Hepatocyte (in vitro differentiated cells): ENCODE results near the gene VASP.

Experiments used
- EZH2 ChIP-seq: fragments of 200-600 bp; sonication (generic); IDR thresholded peaks from 2 replicates; pipeline ENCODE4 v1.6.1; 2016; ENCODE audit warnings: antibody characterized with exemption, mild to moderate bottlenecking, borderline replicate concordance
- EZH2phosphoT487 ChIP-seq: fragments of 200-600 bp; sonication (generic); IDR thresholded peaks from one replicate; pipeline ENCODE4 v1.6.1; 2018; ENCODE audit warnings: antibody characterized with exemption, mild to moderate bottlenecking, low read depth, moderate library complexity; ENCODE audit not compliant: unreplicated experiment, severe bottlenecking
- TF ChIP-seq, protein P1 (sequence below): fragments of 200-600 bp; sonication (generic); IDR thresholded peaks from 2 replicates; pipeline ENCODE4 v1.5.1; 2016; ENCODE audit warnings: antibody characterized with exemption, mild to moderate bottlenecking; ENCODE audit not compliant: poor library complexity

DNA sequence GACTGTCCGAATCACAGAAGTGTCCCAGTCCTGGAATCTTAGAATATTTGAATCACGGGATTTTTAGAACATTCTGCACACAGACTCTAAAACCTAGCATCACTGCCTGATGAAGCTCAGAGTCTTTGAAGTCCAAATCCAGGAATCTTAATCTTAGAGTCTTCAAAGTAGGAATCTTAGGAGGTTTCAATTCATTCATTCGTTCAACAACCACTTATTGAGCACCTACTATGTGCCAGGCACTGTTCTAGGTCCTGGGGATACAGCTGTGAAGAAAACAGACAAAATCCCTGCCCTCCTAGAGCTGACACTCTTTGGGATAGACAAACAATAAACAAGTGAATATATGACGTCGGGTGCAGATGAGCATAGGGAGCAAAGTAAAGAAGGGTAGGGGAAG lies 12.1 kb upstream of the VASP start:
- TF ChIP-seq, protein P1, sequence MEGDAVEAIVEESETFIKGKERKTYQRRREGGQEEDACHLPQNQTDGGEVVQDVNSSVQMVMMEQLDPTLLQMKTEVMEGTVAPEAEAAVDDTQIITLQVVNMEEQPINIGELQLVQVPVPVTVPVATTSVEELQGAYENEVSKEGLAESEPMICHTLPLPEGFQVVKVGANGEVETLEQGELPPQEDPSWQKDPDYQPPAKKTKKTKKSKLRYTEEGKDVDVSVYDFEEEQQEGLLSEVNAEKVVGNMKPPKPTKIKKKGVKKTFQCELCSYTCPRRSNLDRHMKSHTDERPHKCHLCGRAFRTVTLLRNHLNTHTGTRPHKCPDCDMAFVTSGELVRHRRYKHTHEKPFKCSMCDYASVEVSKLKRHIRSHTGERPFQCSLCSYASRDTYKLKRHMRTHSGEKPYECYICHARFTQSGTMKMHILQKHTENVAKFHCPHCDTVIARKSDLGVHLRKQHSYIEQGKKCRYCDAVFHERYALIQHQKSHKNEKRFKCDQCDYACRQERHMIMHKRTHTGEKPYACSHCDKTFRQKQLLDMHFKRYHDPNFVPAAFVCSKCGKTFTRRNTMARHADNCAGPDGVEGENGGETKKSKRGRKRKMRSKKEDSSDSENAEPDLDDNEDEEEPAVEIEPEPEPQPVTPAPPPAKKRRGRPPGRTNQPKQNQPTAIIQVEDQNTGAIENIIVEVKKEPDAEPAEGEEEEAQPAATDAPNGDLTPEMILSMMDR = no peak
- TF ChIP-seq EZH2 (no peak), EZH2phosphoT487 (no peak)
